CD8-positive, alpha-beta memory T cell (primary cell): ENCODE measurements around the gene GCH1. TPM values are rescaled to one million over a fixed set of nuclear protein-coding genes. Genes with fewer than 3 reads are reported as not detected.
"Not testable (repeated sequence)": the region's sequence is repeated elsewhere in the genome, so short reads cannot be mapped to it uniquely, and the experiment has no call there.

ENCODE experiments used
- CTCF ChIA-PET: fragments of 350-600 bp; sonication (Branson Sonifier 250); formaldehyde crosslinking; loops from one replicate; lab custom pipeline; 2021; ENCODE audit warnings: antibody characterized with exemption; lab: Charles Lee
- POLR2A ChIA-PET: fragments of 350-600 bp; sonication (Branson Sonifier 250); formaldehyde crosslinking; loops from one replicate; lab custom pipeline; 2021; ENCODE audit warnings: antibody characterized with exemption; lab: Charles Lee
- DNase-seq, 5 donors: peaks; one replicate each; pipeline versions ENCODE4 v3.0.0 to v3.0.0-alpha.2; 2020 to 2022; ENCODE audit warnings: mixed read lengths in 1 of 5
- H3K27ac ChIP-seq: one replicate; pipeline ENCODE4 v1.7.0; 2013; ENCODE audit warnings: low read depth, mild to moderate bottlenecking, low read length, moderate library complexity
- H3K27me3 ChIP-seq: 2 replicates; pipeline ENCODE4 v1.7.0; 2013; ENCODE audit warnings: low read length, mild to moderate bottlenecking; ENCODE audit not compliant: insufficient read depth, poor library complexity, severe bottlenecking
- H3K36me3 ChIP-seq: 2 replicates; pipeline ENCODE4 v1.7.0; 2013; ENCODE audit warnings: mild to moderate bottlenecking, low read length, moderate library complexity; ENCODE audit not compliant: insufficient read depth
- H3K4me1 ChIP-seq: 2 replicates; pipeline ENCODE4 v1.7.0; 2013; ENCODE audit warnings: mild to moderate bottlenecking, low read length, moderate library complexity; ENCODE audit not compliant: insufficient read depth
- H3K4me3 ChIP-seq: 2 replicates; pipeline ENCODE4 v1.7.0; 2013; ENCODE audit warnings: mild to moderate bottlenecking, low read length
- H3K9me3 ChIP-seq: 2 replicates; pipeline ENCODE4 v1.7.0; 2013; ENCODE audit warnings: mild to moderate bottlenecking, low read length
- H3K27ac Mint-ChIP-seq, 8 donors: one replicate each; pipeline ENCODE4 v1.8.0; 2020 to 2021; ENCODE audit warnings: mixed read lengths in 8 of 8, mild to moderate bottlenecking in 6 of 8, inconsistent platforms in 3 of 8, moderate library complexity in 3 of 8
- H3K27me3 Mint-ChIP-seq, 2 donors: one replicate each; pipeline ENCODE4 v1.8.0; 2020 to 2021; ENCODE audit warnings: mixed read lengths in 2 of 2, mild to moderate bottlenecking in 1 of 2, moderate library complexity in 1 of 2
- H3K36me3 Mint-ChIP-seq, 3 donors: one replicate each; pipeline ENCODE4 v1.8.0; 2020 to 2021; ENCODE audit warnings: mixed read lengths in 3 of 3, inconsistent platforms in 1 of 3, mild to moderate bottlenecking in 1 of 3
- H3K4me1 Mint-ChIP-seq, 3 donors: one replicate each; pipeline ENCODE4 v1.8.0; 2020 to 2021; ENCODE audit warnings: mixed read lengths in 3 of 3, inconsistent platforms in 1 of 3, mild to moderate bottlenecking in 1 of 3
- H3K4me3 Mint-ChIP-seq, 7 donors: one replicate each; pipeline ENCODE4 v1.8.0; 2020 to 2021; ENCODE audit warnings: mixed read lengths in 7 of 7, mild to moderate bottlenecking in 6 of 7, moderate library complexity in 4 of 7, inconsistent platforms in 2 of 7
- H3K9me3 Mint-ChIP-seq, 5 donors: one replicate each; pipeline ENCODE4 v1.8.0; 2020 to 2022; ENCODE audit warnings: mixed read lengths in 5 of 5, mild to moderate bottlenecking in 3 of 5, moderate library complexity in 2 of 5, inconsistent platforms in 1 of 5
- polyA plus RNA-seq: library from polyadenylated mRNA; unstranded; fragments of 300-500 nt; fragmentation: Illumina TruSeq; gene quantifications from one replicate; pipeline ENCODE4 v1.2.3, GENCODE V29; 2021
- total RNA-seq, 2 experiments: library from RNA; stranded (reverse); gene quantifications; one replicate each; pipeline ENCODE4 v1.2.3, GENCODE V29; 2021

GCH1 gene
- total and polyA plus RNA-seq, 3 experiments from 2014 or later, result 26.4 to 35.3 (median 26.4) TPM

DNA sequence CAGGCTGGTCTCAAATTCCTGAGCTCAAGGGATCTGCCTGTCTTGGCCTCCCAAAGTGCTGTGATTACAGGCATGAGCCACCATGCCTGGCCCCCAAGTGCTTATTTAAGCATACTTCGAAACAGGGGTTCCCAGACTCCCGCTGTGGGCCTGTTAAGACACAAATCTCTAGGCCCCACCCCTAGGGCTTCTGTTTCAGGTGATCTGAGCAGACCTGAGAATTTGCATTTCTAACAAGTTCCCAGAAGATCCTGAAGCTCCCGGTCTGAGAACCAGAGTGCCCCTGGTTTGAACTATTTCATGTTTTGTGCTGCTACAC lies 25.0 kb downstream of the GCH1 start:
- ChIA-PET CTCF (interaction anchor here (1.1 to 1.6 kb wide), 2 partner anchors 10 to 16 kb away, joined by 3 to 5 read pairs; no protein-coding TSS in a partner anchor), POLR2A (no interaction called here)
- no peaks in the 10 kb centered on the region for H3K9me3 Mint-ChIP-seq
- Histone ChIP-seq H3K27ac (no peak overlapping the region), H3K4me1 (peaks cover 17% of the 10 kb centered on the region), H3K9me3 (no peaks in the 10 kb centered on the region), H3K36me3 (no peaks in the 10 kb centered on the region), H3K4me3 (no peak overlapping the region), H3K27me3 (no peaks in the 10 kb centered on the region)
- H3K27me3 Mint-ChIP-seq, result no peaks in the 10 kb centered on the region
- peaks cover 40 to 58% (median 53%) of the 10 kb centered on the region in 3 donors for H3K4me1 Mint-ChIP-seq
- peaks cover 0 to 9% (median 0%) of the 10 kb centered on the region in 3 donors for H3K36me3 Mint-ChIP-seq
- DNase-seq, result no peak
- peak overlapping the region in 2 of 8 donors; percentile 27 to 66 for H3K27ac Mint-ChIP-seq
- no peak overlapping the region for H3K4me3 Mint-ChIP-seq

GRCh38 chr14:54877015-54877702 lies 25.5 kb downstream of the GCH1 start:
- H3K36me3 Mint-ChIP-seq, result peaks cover 0 to 9% (median 0%) of the 10 kb centered on the region in 3 donors
- no peak for DNase-seq
- H3K27ac ChIP-seq, result no peak overlapping the region
- no peaks in the 10 kb centered on the region for H3K27me3 Mint-ChIP-seq
- H3K9me3 ChIP-seq, result no peaks in the 10 kb centered on the region
- no peaks in the 10 kb centered on the region for H3K27me3 ChIP-seq
- H3K4me3 ChIP-seq, result no peak overlapping the region
- H3K4me1 Mint-ChIP-seq, result peaks cover 39 to 58% (median 51%) of the 10 kb centered on the region in 3 donors
- ChIA-PET POLR2A (no interaction called here), CTCF (interaction anchor here (0.7 to 1.6 kb wide), 4 partner anchors 10 to 103 kb away, joined by 3 to 5 read pairs (median 4); partner anchors contain the start of gene GCH1)
- H3K36me3 ChIP-seq, result no peaks in the 10 kb centered on the region
- H3K9me3 Mint-ChIP-seq, result no peaks in the 10 kb centered on the region
- peaks cover 12% of the 10 kb centered on the region for H3K4me1 ChIP-seq
- peak overlapping the region in 1 of 8 donors; percentile 18 for H3K27ac Mint-ChIP-seq
- H3K4me3 Mint-ChIP-seq, result no peak overlapping the region

DNA sequence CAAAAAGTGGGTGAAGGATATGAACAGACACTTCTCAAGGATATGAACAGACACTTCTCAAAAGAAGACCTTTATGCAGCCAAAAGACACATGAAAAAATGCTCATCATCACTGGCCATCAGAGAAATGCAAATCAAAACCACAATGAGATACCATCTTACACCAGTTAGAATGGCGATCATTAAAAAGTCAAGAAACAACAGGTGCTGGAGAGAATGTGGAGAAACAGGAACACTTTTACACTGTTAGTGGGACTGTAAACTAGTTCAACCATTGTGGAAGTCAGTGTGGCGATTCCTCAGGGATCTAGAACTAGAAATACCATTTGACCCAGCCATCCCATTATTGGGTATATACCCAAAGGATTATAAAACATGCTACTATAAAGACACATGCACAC lies 27.0 kb downstream of the GCH1 start:
- H3K27me3 ChIP-seq, H3K9me3 Mint-ChIP-seq, H3K4me3 ChIP-seq, H3K27ac ChIP-seq, DNase-seq, H3K9me3 ChIP-seq, H3K36me3 ChIP-seq, H3K36me3 Mint-ChIP-seq, POLR2A ChIA-PET, H3K4me3 Mint-ChIP-seq, H3K27ac Mint-ChIP-seq, H3K4me1 ChIP-seq, H3K27me3 Mint-ChIP-seq: not testable (repeated sequence)
- H3K4me1 Mint-ChIP-seq, result peaks cover 41 to 58% (median 51%) of the 10 kb centered on the region in 3 donors
- CTCF ChIA-PET, result interaction anchor here (1.2 kb wide), 1 partner anchor 28 kb away, joined by 3 read pairs; no protein-coding TSS in a partner anchor

DNA sequence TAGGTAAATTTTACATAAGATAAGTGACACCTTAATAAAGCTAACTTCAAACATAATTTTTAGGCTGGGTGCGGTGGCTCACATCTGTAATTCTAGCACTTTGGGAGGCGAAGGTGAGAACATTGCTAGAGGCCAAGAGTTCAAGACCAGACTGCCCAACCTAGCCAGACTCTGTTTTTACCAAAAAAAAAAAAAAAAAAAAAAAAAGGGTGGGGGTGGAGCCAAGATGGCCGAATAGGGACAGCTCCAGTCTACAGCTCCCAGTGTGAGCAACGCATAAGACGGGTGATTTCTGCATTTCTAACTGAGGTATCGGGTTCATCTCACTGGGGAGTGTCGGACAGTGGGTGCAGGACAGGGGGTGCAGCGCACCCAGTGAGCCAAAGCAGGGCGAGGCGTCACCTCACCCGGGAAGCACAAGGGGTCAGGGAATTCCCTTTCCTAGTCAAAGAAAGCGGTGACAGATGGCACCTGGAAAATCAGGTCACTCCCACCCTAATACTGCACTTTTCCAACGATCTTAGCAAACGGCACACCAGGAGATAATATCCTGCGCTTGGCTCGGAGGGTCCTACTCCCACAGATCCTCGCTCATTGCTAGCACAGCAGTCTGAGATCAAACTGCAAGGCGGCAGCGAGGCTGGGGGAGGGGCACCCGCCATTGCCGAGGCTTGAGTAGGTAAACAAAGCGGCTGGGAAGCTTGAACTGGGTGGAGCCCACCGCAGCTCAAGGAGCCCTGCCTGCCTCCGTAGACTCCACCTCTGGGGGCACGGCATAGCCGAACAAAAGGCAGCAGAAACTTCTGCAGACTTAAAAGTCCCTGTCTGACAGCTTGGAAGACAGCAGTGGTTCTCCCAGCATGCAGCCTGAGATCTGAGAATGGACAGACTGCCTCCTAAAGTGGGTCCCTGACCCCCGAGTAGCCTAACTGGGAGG lies 32.2 kb downstream of the GCH1 start:
- POLR2A ChIA-PET, result interaction anchor here (0.8 kb wide), 1 partner anchor 11 kb away, joined by 3 read pairs; no protein-coding TSS in a partner anchor
- not testable (repeated sequence) for H3K36me3 ChIP-seq, H3K4me1 ChIP-seq, H3K36me3 Mint-ChIP-seq, H3K9me3 Mint-ChIP-seq, H3K4me3 ChIP-seq, H3K27me3 Mint-ChIP-seq, H3K27me3 ChIP-seq, H3K9me3 ChIP-seq
- peak overlapping the region; percentile 47 for H3K27ac ChIP-seq
- Mint-ChIP-seq H3K4me3 (peak overlapping the region; percentile 1 to 76 (median 63)), H3K27ac (peak overlapping the region in 3 of 8 donors; percentile 22 to 41 (median 29)), H3K4me1 (peaks cover 48 to 72% (median 67%) of the 10 kb centered on the region in 3 donors)
- peak in 2 of 5 donors; percentile 49 to 55 for DNase-seq
- CTCF ChIA-PET, result interaction anchor here (1.2 kb wide), 1 partner anchor 11 kb away, joined by 4 read pairs; no protein-coding TSS in a partner anchor

GRCh38 chr14:54867011-54867410 lies 35.6 kb downstream of the GCH1 start:
- no peaks in the 10 kb centered on the region for H3K36me3 ChIP-seq
- H3K4me3 ChIP-seq, result no peak overlapping the region
- Mint-ChIP-seq H3K9me3 (no peaks in the 10 kb centered on the region), H3K4me1 (peaks cover 35 to 55% (median 50%) of the 10 kb centered on the region in 3 donors), H3K4me3 (no peak overlapping the region), H3K27me3 (no peaks in the 10 kb centered on the region), H3K36me3 (peaks cover 0 to 19% (median 3%) of the 10 kb centered on the region in 3 donors), H3K27ac (no peak overlapping the region)
- H3K27ac ChIP-seq, result no peak overlapping the region
- H3K4me1 ChIP-seq, result peaks cover 8% of the 10 kb centered on the region
- no peaks in the 10 kb centered on the region for H3K9me3 ChIP-seq
- no peaks in the 10 kb centered on the region for H3K27me3 ChIP-seq
- ChIA-PET POLR2A (no interaction called here), CTCF (no interaction called here)
- DNase-seq, result no peak

GRCh38 chr14:54866588-54866987 lies 36.0 kb downstream of the GCH1 start:
- CTCF ChIA-PET, result interaction anchor here (0.6 to 0.9 kb wide), 2 partner anchors 13 to 15 kb away, joined by 3 to 6 read pairs; no protein-coding TSS in a partner anchor
- no peaks in the 10 kb centered on the region for H3K27me3 ChIP-seq
- H3K27me3 Mint-ChIP-seq, result no peaks in the 10 kb centered on the region
- peaks cover 8% of the 10 kb centered on the region for H3K4me1 ChIP-seq
- H3K27ac Mint-ChIP-seq, result peak overlapping the region in 1 of 8 donors; percentile 48
- H3K27ac ChIP-seq, result no peak overlapping the region
- H3K4me3 ChIP-seq, result no peak overlapping the region
- no peak overlapping the region for H3K4me3 Mint-ChIP-seq
- H3K36me3 Mint-ChIP-seq, result peaks cover 0 to 22% (median 3%) of the 10 kb centered on the region in 3 donors
- H3K9me3 ChIP-seq, result no peaks in the 10 kb centered on the region
- no peak for DNase-seq
- no peaks in the 10 kb centered on the region for H3K9me3 Mint-ChIP-seq
- POLR2A ChIA-PET, result no interaction called here
- H3K4me1 Mint-ChIP-seq, result peaks cover 32 to 51% (median 50%) of the 10 kb centered on the region in 3 donors
- no peaks in the 10 kb centered on the region for H3K36me3 ChIP-seq

DNA sequence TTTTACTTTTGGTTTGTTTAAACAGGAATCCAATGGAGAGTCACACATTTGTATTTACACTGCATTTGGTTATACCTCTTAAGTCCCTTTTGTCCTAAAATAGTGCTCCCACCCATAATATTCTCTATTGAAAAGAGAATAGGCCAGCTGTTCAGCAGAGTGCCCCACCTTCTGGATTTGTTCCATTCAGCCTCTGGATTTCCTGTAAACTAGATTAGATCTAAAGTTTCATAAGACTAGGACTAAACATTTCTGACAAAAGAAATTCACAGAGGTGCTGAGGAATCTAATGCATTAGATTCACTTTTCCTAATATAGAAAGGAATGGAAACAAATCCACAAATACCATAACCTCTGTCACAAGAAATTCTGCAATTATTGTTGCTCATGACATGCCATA lies 38.1 kb downstream of the GCH1 start:
- no peak for DNase-seq
- peaks cover 15 to 31% (median 30%) of the 10 kb centered on the region in 3 donors for H3K4me1 Mint-ChIP-seq
- Histone ChIP-seq H3K9me3 (no peaks in the 10 kb centered on the region), H3K27me3 (no peaks in the 10 kb centered on the region), H3K4me1 (no peaks in the 10 kb centered on the region), H3K36me3 (peaks cover under 1% of the 10 kb centered on the region), H3K27ac (no peak overlapping the region), H3K4me3 (no peak overlapping the region)
- H3K36me3 Mint-ChIP-seq, result peaks cover under 1 to 34% (median 3%) of the 10 kb centered on the region in 3 donors
- H3K9me3 Mint-ChIP-seq, result no peaks in the 10 kb centered on the region
- H3K27me3 Mint-ChIP-seq, result no peaks in the 10 kb centered on the region
- peak overlapping the region in 1 of 8 donors; percentile 54 for H3K27ac Mint-ChIP-seq
- no peak overlapping the region for H3K4me3 Mint-ChIP-seq
- POLR2A ChIA-PET, result no interaction called here
- CTCF ChIA-PET, result no interaction called here
